Esophagus (tissue), 2 donors: ENCODE measurements around the gene PSEN1. TPM values are rescaled to one million over a fixed set of nuclear protein-coding genes. Genes with fewer than 3 reads are reported as not detected.

Source experiments
- H3K27ac ChIP-seq, 2 donors: one replicate each; pipeline ENCODE4 v1.5.1; 2013; ENCODE audit warnings: low read depth in 2 of 2, mild to moderate bottlenecking in 2 of 2, inconsistent platforms in 1 of 2, low read length in 1 of 2, moderate library complexity in 1 of 2
- H3K27me3 ChIP-seq, 2 donors: one replicate each; pipeline ENCODE4 v1.6.1; 2013; ENCODE audit warnings: low read length in 2 of 2, control low read depth in 1 of 2, mild to moderate bottlenecking in 1 of 2; ENCODE audit not compliant: insufficient read depth in 2 of 2, control insufficient read depth in 1 of 2
- H3K36me3 ChIP-seq, 2 donors: one replicate each; pipeline ENCODE4 v1.6.1; 2013; ENCODE audit warnings: low read length in 1 of 2; ENCODE audit not compliant: control insufficient read depth in 2 of 2, insufficient read depth in 2 of 2
- H3K4me1 ChIP-seq, 2 donors: one replicate each; pipeline ENCODE4 v1.6.1; 2013; ENCODE audit warnings: low read length in 1 of 2; ENCODE audit not compliant: control insufficient read depth in 2 of 2, insufficient read depth in 2 of 2
- H3K4me3 ChIP-seq, 2 donors: one replicate each; pipeline ENCODE4 v1.5.1; 2013; ENCODE audit warnings: low read length in 2 of 2, mild to moderate bottlenecking in 2 of 2, low read depth in 1 of 2, moderate library complexity in 1 of 2
- H3K9me3 ChIP-seq, 2 donors: one replicate each; pipeline ENCODE4 v1.6.1; 2013; ENCODE audit warnings: mild to moderate bottlenecking in 2 of 2, low read depth in 1 of 2, low read length in 1 of 2, moderate library complexity in 1 of 2; ENCODE audit not compliant: control insufficient read depth in 2 of 2, insufficient read depth in 1 of 2
- WGBS, 2 donors: extraction: QIAGEN DNeasy Blood & Tissue Kit; methylation state at CpG; one replicate each; pipeline ENCODE4 v1.1.7; 2013; 5-methylcytosine and 5-hydroxymethylcytosine counted together
- polyA plus RNA-seq, 2 donors: library from polyadenylated mRNA; stranded (reverse); fragments of 200-250 nt; gene quantifications; one replicate each; pipeline ENCODE4 v1.2.3, GENCODE V29; 2013
- donor health status: healthy with polysubstance abuse.
- donor health status: Bipolar disorder and iron deficiency.

The PSEN1 gene
- polyA plus RNA-seq, 2 donors, result 21.1 to 23.3 TPM

DNA sequence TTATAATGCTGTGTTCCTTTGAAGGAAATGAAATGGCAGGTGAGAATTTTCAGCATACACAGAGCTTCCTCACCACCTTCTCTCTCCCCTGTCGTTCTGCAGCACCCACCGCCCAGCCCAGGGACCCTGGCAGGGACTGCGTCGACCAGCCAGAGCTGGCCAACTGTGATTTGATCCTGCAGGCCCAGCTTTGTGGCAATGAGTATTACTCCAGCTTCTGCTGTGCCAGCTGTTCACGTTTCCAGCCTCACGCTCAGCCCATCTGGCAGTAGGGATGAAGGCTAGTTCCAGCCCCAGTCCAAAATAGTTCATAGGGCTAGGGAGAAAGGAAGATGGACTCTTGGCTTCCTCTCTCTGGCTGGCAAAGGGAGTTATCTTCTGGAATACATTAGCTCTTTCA, 136.1 kb downstream of the PSEN1 start:
- Histone ChIP-seq H3K36me3 (peaks cover 11 to 16% of the 10 kb centered on the region in 2 donors), H3K4me3 (no peak overlapping the region), H3K4me1 (peaks cover 4 to 13% of the 10 kb centered on the region in 2 donors), H3K27ac (no peak overlapping the region), H3K27me3 (no peaks in the 10 kb centered on the region), H3K9me3 (peaks cover 0 to 3% of the 10 kb centered on the region in 2 donors)
- 71 to 72% methylated on average over 6 of the region's 6 CpGs for WGBS, 2 donors

Other genes with a start within 250 kb of the PSEN1 start
- gene DPF3, start 242.4 kb upstream of the PSEN1 start, polyA plus RNA-seq, result under 1 TPM; 0.16 to 0.37 TPM
- 1 to 10 TPM; 5.6 to 7.5 TPM for gene DCAF4, start 210.0 kb upstream of the PSEN1 start, polyA plus RNA-seq
- 1 to 10 TPM; 8.2 to 9.5 TPM for gene ZFYVE1, start 109.4 kb upstream of the PSEN1 start, polyA plus RNA-seq
- gene RBM25, start 78.0 kb upstream of the PSEN1 start, polyA plus RNA-seq, result 10 to 100 TPM; 23.3 to 38.5 TPM
- gene PAPLN, start 101.0 kb downstream of the PSEN1 start, polyA plus RNA-seq, result 1 to 10 TPM; 3.9 to 7.5 TPM